SK-N-SH treated with all-trans-retinoic acid at 6 μM for 48 hours (cell line): ENCODE measurements around the gene FGFRL1.

Experiments used
- OSR1 ChIP-seq: fragments of 250-450 bp; sonication (Bioruptor Pico); IDR thresholded peaks from 2 replicates; pipeline ENCODE4 v1.8.0; 2022; ENCODE audit warnings: moderate library complexity, mild to moderate bottlenecking, inconsistent platforms
- ZNF8 ChIP-seq: fragments of 450-650 bp; formaldehyde crosslinking; IDR thresholded peaks from 2 replicates; pipeline ENCODE4 v1.5.0; 2020; ENCODE audit warnings: mild to moderate bottlenecking, moderate library complexity

- TF ChIP-seq OSR1 (CRISPR knock-in tag) (no peak), ZNF8 (CRISPR knock-in tag) (no peak)
These were observed 37.7 kb upstream of the FGFRL1 start, which contains the start of gene DGKQ for GRCh38 chr4:973431-974397.
